ENCODE results near the gene SAFB2.

- TF ChIP-seq CTCF (IDR thresholded peaks at IDR 0.05) (no peak), EP300 (IDR thresholded peaks at IDR 0.05; ENCODE audit: low read depth) (no peak), POLR2AphosphoS5 (IDR thresholded peaks at IDR 0.05) (no peak), POLR2A (IDR thresholded peaks at IDR 0.05) (no peak)
Observed at GRCh38 chr19:5661483-5661882, 38.9 kb upstream of the SAFB2 start.
